DOHH2 (cell line): Measurements from ENCODE around the gene LINGO1.

Experiments
- H3F3A ChIP-seq: fragments of 200-600 bp; sonication (generic), shearing (Covaris generic); 2 replicates; pipeline ENCODE4 v1.6.0; 2016; ENCODE audit warnings: antibody characterized with exemption, mild to moderate bottlenecking; ENCODE audit not compliant: control insufficient read depth, insufficient read depth
- H3K27ac ChIP-seq: fragments of 200-600 bp; sonication (generic); 2 replicates; pipeline ENCODE4 v1.5.1; 2014; ENCODE audit warnings: low read depth, mild to moderate bottlenecking, low read length, moderate library complexity
- H3K27me3 ChIP-seq: fragments of 200-600 bp; sonication (generic); 2 replicates; pipeline ENCODE4 v1.6.1; 2014; ENCODE audit warnings: mild to moderate bottlenecking, low read length, mixed read lengths; ENCODE audit not compliant: control insufficient read depth
- H3K36me3 ChIP-seq: fragments of 200-600 bp; sonication (generic); 2 replicates; pipeline ENCODE4 v1.6.1; 2014; ENCODE audit warnings: mild to moderate bottlenecking, low read length, moderate library complexity, mixed read lengths; ENCODE audit not compliant: control insufficient read depth
- H3K4me1 ChIP-seq: fragments of 200-600 bp; sonication (generic); 2 replicates; pipeline ENCODE4 v1.6.1; 2014; ENCODE audit warnings: mild to moderate bottlenecking, low read length, mixed read lengths; ENCODE audit not compliant: control insufficient read depth
- H3K4me2 ChIP-seq: fragments of 200-600 bp; sonication (generic); 2 replicates; pipeline ENCODE4 v1.6.0; 2014; ENCODE audit warnings: mild to moderate bottlenecking, low read length, moderate library complexity
- H3K4me3 ChIP-seq: fragments of 200-600 bp; sonication (generic); 2 replicates; pipeline ENCODE4 v1.5.1; 2014; ENCODE audit warnings: mild to moderate bottlenecking, low read length, mixed read lengths
- H3K79me2 ChIP-seq: fragments of 200-600 bp; sonication (generic); 2 replicates; pipeline ENCODE4 v1.6.1; 2014; ENCODE audit warnings: mild to moderate bottlenecking, low read length, mixed read lengths; ENCODE audit not compliant: control insufficient read depth
- H3K9me2 ChIP-seq: fragments of 200-600 bp; sonication (generic); replicated peaks from 2 replicates; pipeline ENCODE4 v1.6.1; 2014; ENCODE audit warnings: mild to moderate bottlenecking, low read length, mixed read lengths; ENCODE audit not compliant: control insufficient read depth
- H3K9me3 ChIP-seq: fragments of 200-600 bp; sonication (generic); 2 replicates; pipeline ENCODE4 v1.6.1; 2014; ENCODE audit warnings: antibody characterized with exemption, low read length, mixed read lengths; ENCODE audit not compliant: control insufficient read depth, insufficient read depth
- H4K20me1 ChIP-seq: fragments of 200-600 bp; sonication (generic); 2 replicates; pipeline ENCODE4 v1.6.0; 2014; ENCODE audit warnings: low read depth, mild to moderate bottlenecking, antibody characterized with exemption, low read length, moderate library complexity; ENCODE audit not compliant: control insufficient read depth, insufficient read depth
- EZH2phosphoT487 ChIP-seq: fragments of 200-600 bp; sonication (generic); IDR thresholded peaks from 2 replicates; pipeline ENCODE4 v1.6.1; 2017; ENCODE audit warnings: borderline replicate concordance, mild to moderate bottlenecking, antibody characterized with exemption, low read length, moderate library complexity, mixed read lengths
- TF ChIP-seq, protein P1 (sequence below): fragments of 200-600 bp; sonication (generic); IDR thresholded peaks from one replicate; pipeline ENCODE4 v1.5.1; 2014; ENCODE audit warnings: antibody characterized with exemption, mild to moderate bottlenecking, low read depth, low read length; ENCODE audit not compliant: poor library complexity, severe bottlenecking

Gene LINGO1

DNA sequence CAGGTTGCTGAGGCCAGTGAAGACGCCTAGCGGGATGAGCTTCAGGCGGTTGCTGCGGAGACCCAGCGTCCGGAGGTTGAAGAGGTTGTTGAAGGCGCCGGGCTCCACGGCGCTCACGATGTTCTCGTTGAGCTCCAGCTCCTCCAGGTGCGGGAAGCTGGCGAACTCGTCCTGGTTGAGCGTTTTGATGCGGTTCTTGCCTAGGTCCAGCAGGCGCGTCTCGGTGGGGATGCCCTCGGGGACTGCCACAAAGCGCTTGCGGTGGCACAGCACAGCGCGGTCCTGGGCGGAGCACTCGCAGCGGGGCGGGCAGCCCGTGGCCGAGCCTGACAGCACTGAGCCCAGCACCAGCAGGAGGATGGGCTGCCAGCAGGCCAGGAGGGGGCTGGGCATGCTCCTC lies 17.2 kb downstream of the LINGO1 start:
- no peaks in the 10 kb centered on the region for H3K9me3 ChIP-seq
- no peaks in the 10 kb centered on the region for H3K79me2 ChIP-seq
- H3K4me1 ChIP-seq: no peaks in the 10 kb centered on the region
- no peak overlapping the region for H3K27ac ChIP-seq
- no peak overlapping the region for H3K4me2 ChIP-seq
- no peaks in the 10 kb centered on the region for H3K9me2 ChIP-seq
- H3F3A ChIP-seq: no peaks in the 10 kb centered on the region
- H3K27me3 ChIP-seq: no peaks in the 10 kb centered on the region
- H3K36me3 ChIP-seq: no peaks in the 10 kb centered on the region
- no peak overlapping the region for H3K4me3 ChIP-seq
- no peaks in the 10 kb centered on the region for H4K20me1 ChIP-seq
- TF ChIP-seq, protein P1, sequence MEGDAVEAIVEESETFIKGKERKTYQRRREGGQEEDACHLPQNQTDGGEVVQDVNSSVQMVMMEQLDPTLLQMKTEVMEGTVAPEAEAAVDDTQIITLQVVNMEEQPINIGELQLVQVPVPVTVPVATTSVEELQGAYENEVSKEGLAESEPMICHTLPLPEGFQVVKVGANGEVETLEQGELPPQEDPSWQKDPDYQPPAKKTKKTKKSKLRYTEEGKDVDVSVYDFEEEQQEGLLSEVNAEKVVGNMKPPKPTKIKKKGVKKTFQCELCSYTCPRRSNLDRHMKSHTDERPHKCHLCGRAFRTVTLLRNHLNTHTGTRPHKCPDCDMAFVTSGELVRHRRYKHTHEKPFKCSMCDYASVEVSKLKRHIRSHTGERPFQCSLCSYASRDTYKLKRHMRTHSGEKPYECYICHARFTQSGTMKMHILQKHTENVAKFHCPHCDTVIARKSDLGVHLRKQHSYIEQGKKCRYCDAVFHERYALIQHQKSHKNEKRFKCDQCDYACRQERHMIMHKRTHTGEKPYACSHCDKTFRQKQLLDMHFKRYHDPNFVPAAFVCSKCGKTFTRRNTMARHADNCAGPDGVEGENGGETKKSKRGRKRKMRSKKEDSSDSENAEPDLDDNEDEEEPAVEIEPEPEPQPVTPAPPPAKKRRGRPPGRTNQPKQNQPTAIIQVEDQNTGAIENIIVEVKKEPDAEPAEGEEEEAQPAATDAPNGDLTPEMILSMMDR: no peak
- no peak for TF ChIP-seq EZH2phosphoT487

DNA sequence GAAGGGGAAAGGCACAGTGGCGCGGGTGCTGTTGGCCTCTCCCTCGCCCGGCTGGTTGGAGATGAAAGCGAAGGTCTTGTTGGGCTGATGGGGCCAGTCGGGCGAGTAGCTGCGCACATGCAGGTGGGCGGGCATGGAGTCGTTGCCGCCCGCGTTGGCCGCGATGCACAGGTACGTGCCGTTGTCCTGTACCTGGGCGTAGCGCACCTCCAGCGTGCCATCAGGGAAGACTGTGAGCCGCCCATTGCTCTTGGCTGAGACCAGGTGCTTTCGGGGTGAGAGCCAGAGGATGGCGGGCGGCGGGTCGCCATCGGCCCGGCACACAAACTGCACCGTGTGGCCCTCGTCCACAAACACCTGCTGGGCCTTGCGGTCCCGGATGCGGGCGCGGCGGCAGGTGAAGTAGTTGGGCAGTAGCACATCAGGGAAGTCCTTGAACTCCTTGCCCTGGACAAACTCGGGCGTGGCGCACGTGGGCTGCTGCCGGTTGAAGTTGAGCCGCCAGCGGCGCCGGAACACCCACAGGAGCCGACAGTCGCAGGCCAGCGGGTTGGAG lies 18.4 kb downstream of the LINGO1 start:
- Histone ChIP-seq H3K4me1 (no peaks in the 10 kb centered on the region), H3K27me3 (no peaks in the 10 kb centered on the region), H3K4me3 (no peak overlapping the region), H3K4me2 (no peak overlapping the region), H3K27ac (no peak overlapping the region), H3F3A (no peaks in the 10 kb centered on the region), H3K9me3 (no peaks in the 10 kb centered on the region), H3K79me2 (no peaks in the 10 kb centered on the region), H4K20me1 (no peaks in the 10 kb centered on the region), H3K36me3 (no peaks in the 10 kb centered on the region), H3K9me2 (no peaks in the 10 kb centered on the region)
- no peak for TF ChIP-seq EZH2phosphoT487
- TF ChIP-seq, protein P1: no peak

DNA sequence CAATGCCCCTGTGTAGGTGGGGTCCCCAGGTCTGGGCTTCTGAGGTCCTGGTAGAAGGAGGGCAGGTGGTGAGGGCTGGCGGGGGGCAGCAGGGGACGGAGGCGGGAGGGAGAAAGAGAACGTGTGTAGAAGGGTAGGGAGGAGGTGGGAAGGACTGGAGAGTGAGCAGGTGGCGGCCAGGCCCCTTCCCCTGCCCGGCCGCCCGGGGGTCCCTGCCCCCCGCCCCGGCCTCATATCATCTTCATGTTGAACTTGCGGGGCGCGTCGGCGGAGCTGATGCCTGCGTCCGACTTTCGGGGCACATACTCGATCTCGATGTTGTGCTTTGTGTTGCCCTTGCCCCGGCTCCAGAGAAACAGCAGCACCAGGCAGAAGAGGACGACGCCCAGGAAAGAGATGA lies 18.9 kb downstream of the LINGO1 start:
- no peak overlapping the region for H3K4me2 ChIP-seq
- TF ChIP-seq EZH2phosphoT487: no peak
- TF ChIP-seq, protein P1: no peak
- H3K9me2 ChIP-seq: no peaks in the 10 kb centered on the region
- H3K36me3 ChIP-seq: no peaks in the 10 kb centered on the region
- H3K9me3 ChIP-seq: no peaks in the 10 kb centered on the region
- no peaks in the 10 kb centered on the region for H3F3A ChIP-seq
- no peaks in the 10 kb centered on the region for H4K20me1 ChIP-seq
- no peaks in the 10 kb centered on the region for H3K4me1 ChIP-seq
- no peaks in the 10 kb centered on the region for H3K79me2 ChIP-seq
- no peaks in the 10 kb centered on the region for H3K27me3 ChIP-seq
- H3K27ac ChIP-seq: no peak overlapping the region
- no peak overlapping the region for H3K4me3 ChIP-seq
